ENCODE data around the gene CAMK1. TPM values are rescaled to one million over a fixed set of nuclear protein-coding genes. Genes with fewer than 3 reads are reported as not detected.
"Not testable (repeated sequence)": the region's sequence is repeated elsewhere in the genome, so short reads cannot be mapped to it uniquely, and the experiment has no call there.

The CAMK1 gene
- total RNA-seq, 1 experiment from 2014 or later = 82.6 TPM

- no peak for DNase-seq (ENCODE audit: low spot score)
Observed at GRCh38 chr3:9776896-9777693, 7.3 kb upstream of the CAMK1 start.

- not testable (repeated sequence) for DNase-seq (ENCODE audit: low spot score)
Observed at GRCh38 chr3:9771007-9771406, 1.3 kb upstream of the CAMK1 start.

- no peak for DNase-seq (ENCODE audit: low spot score)
Observed at GRCh38 chr3:9770276-9770812, 597 bp upstream of the CAMK1 start.

- no peak for DNase-seq (ENCODE audit: low spot score)
Observed at GRCh38 chr3:9769012-9769411, 735 bp downstream of the CAMK1 start.

- no peak for DNase-seq (ENCODE audit: low spot score)
Observed at GRCh38 chr3:9768141-9768775, 1.5 kb downstream of the CAMK1 start.

- no peak for DNase-seq (ENCODE audit: low spot score)
Observed at GRCh38 chr3:9767418-9767817, 2.3 kb downstream of the CAMK1 start.

GRCh38 chr3:9765865-9766264 is 3.9 kb downstream of the CAMK1 start:
- peak; percentile 34 for DNase-seq (ENCODE audit: low spot score)

- DNase-seq (ENCODE audit: low spot score) = no peak
Observed at GRCh38 chr3:9762871-9763270, 6.9 kb downstream of the CAMK1 start.

- DNase-seq (ENCODE audit: low spot score) = no peak
Observed at GRCh38 chr3:9761919-9762318, 7.8 kb downstream of the CAMK1 start.

GRCh38 chr3:9760779-9761505 is 8.8 kb downstream of the CAMK1 start:
- DNase-seq (ENCODE audit: low spot score) = no peak

GRCh38 chr3:9757427-9757826 is 12.3 kb downstream of the CAMK1 start:
- DNase-seq (ENCODE audit: low spot score) = no peak

GRCh38 chr3:9754678-9755077 is 15.1 kb downstream of the CAMK1 start:
- DNase-seq (ENCODE audit: low spot score) = no peak

GRCh38 chr3:9750556-9751411 is 19.0 kb downstream of the CAMK1 start:
- no peak for DNase-seq (ENCODE audit: low spot score)

- peak; percentile 99 for DNase-seq (ENCODE audit: low spot score)
Observed at GRCh38 chr3:9749645-9750555, 19.8 kb downstream of the CAMK1 start, which contains the start of gene OGG1. Gene OGG1 (plus strand): TSS chr3:9749952. CDS start chr3:9750287, 335 bp downstream.

- no peak for DNase-seq (ENCODE audit: low spot score)
Observed at GRCh38 chr3:9749296-9749644, 20.5 kb downstream of the CAMK1 start.

- no peak for DNase-seq (ENCODE audit: low spot score)
Observed at GRCh38 chr3:9748031-9748430, 21.7 kb downstream of the CAMK1 start.

- DNase-seq (ENCODE audit: low spot score) = peak; percentile 91
Observed at GRCh38 chr3:9747267-9747666, 22.5 kb downstream of the CAMK1 start.

GRCh38 chr3:9746330-9746729 is 23.4 kb downstream of the CAMK1 start:
- peak; percentile 94 for DNase-seq (ENCODE audit: low spot score)

- no peak for DNase-seq (ENCODE audit: low spot score)
Observed at GRCh38 chr3:9745521-9745920, 24.2 kb downstream of the CAMK1 start.

GRCh38 chr3:9744162-9744561 is 25.6 kb downstream of the CAMK1 start:
- DNase-seq (ENCODE audit: low spot score) = no peak
